Measurements from ENCODE around the gene ORAI3.

DNA sequence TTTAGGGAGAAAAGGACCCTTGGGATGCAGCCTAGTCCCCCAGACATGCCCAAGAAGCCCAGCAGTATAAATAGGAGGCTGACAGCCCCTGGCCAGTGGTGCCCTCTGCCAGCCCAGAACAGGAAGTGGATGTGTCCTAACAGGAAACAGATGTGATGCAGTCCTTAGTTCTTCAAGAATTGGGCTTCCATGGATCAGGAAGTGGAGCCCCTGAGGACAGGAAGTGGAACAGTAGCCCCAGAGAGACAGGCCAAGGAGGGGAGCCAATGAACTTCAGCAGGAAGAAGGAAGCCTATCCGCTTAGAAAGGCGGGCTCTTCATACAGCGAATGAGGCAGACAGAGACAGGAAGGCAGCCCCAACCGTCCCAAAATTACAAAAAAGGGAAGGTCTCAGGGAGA is 45.3 kb upstream of the ORAI3 start:
- TF ChIP-seq, protein P1, sequence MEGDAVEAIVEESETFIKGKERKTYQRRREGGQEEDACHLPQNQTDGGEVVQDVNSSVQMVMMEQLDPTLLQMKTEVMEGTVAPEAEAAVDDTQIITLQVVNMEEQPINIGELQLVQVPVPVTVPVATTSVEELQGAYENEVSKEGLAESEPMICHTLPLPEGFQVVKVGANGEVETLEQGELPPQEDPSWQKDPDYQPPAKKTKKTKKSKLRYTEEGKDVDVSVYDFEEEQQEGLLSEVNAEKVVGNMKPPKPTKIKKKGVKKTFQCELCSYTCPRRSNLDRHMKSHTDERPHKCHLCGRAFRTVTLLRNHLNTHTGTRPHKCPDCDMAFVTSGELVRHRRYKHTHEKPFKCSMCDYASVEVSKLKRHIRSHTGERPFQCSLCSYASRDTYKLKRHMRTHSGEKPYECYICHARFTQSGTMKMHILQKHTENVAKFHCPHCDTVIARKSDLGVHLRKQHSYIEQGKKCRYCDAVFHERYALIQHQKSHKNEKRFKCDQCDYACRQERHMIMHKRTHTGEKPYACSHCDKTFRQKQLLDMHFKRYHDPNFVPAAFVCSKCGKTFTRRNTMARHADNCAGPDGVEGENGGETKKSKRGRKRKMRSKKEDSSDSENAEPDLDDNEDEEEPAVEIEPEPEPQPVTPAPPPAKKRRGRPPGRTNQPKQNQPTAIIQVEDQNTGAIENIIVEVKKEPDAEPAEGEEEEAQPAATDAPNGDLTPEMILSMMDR (IDR thresholded peaks at IDR 0.05), result no peak
- TF ChIP-seq POLR2AphosphoS5 (IDR thresholded peaks at IDR 0.05), result no peak
- TF ChIP-seq POLR2A (IDR thresholded peaks at IDR 0.05), result no peak

Data from breast epithelium (tissue), 3 donors.